GM23338 (cell line): ENCODE measurements around the gene CFAP410. TPM values are rescaled to one million over a fixed set of nuclear protein-coding genes. Genes with fewer than 3 reads are reported as not detected.

Experiments
- ATAC-seq: fragments of 200-7000 bp; cut with Tn5 transposase; 3 replicates; pipeline ENCODE4 v1.9.1; 2020
- DNase-seq: peaks from one replicate; pipeline ENCODE4 v3.0.0-alpha.2; 2015; ENCODE audit warnings: low spot score
- H2AFZ ChIP-seq: fragments of 200-600 bp; sonication (generic); 2 replicates; pipeline ENCODE4 v1.8.0; 2016; ENCODE audit warnings: antibody characterized with exemption, mild to moderate bottlenecking, moderate library complexity
- H3F3A ChIP-seq: fragments of 200-600 bp; sonication (generic); replicated peaks from 2 replicates; pipeline ENCODE4 v1.8.0; 2017; ENCODE audit warnings: antibody characterized with exemption, mixed run types, low read depth
- H3K27ac ChIP-seq: fragments of 200-600 bp; sonication (generic); 2 replicates; pipeline ENCODE4 v1.6.1; 2016; ENCODE audit warnings: low read depth
- H3K27me3 ChIP-seq: fragments of 200-600 bp; sonication (generic); 2 replicates; pipeline ENCODE4 v1.8.0; 2016; ENCODE audit warnings: mild to moderate bottlenecking, mixed run types, moderate library complexity; ENCODE audit not compliant: insufficient read depth
- H3K36me3 ChIP-seq: fragments of 200-600 bp; sonication (generic); 2 replicates; pipeline ENCODE4 v1.8.0; 2016; ENCODE audit warnings: mild to moderate bottlenecking; ENCODE audit not compliant: insufficient read depth
- H3K4me1 ChIP-seq: fragments of 200-600 bp; sonication (generic); 2 replicates; pipeline ENCODE4 v1.8.0; 2016; ENCODE audit warnings: mild to moderate bottlenecking, moderate library complexity; ENCODE audit not compliant: insufficient read depth
- H3K4me2 ChIP-seq: fragments of 200-600 bp; sonication (generic); 2 replicates; pipeline ENCODE4 v1.7.1; 2017; ENCODE audit warnings: mixed run types
- H3K4me3 ChIP-seq: fragments of 200-600 bp; sonication (generic); 2 replicates; pipeline ENCODE4 v1.6.1; 2016; ENCODE audit warnings: mixed run types
- H3K79me2 ChIP-seq: fragments of 200-600 bp; sonication (generic); replicated peaks from 2 replicates; pipeline ENCODE4 v1.8.0; 2017; ENCODE audit warnings: mild to moderate bottlenecking; ENCODE audit not compliant: insufficient read depth
- H3K9me2 ChIP-seq: fragments of 200-600 bp; sonication (generic); 2 replicates; pipeline ENCODE4 v1.8.0; 2017; ENCODE audit not compliant: insufficient read depth
- H4K20me1 ChIP-seq: fragments of 200-600 bp; sonication (generic); replicated peaks from 2 replicates; pipeline ENCODE4 v1.8.0; 2017; ENCODE audit warnings: mild to moderate bottlenecking; ENCODE audit not compliant: insufficient read depth
- H3K27ac Mint-ChIP-seq: 2 replicates; pipeline ENCODE4 v1.8.0; 2020; ENCODE audit warnings: inconsistent platforms, mild to moderate bottlenecking, moderate library complexity, mixed read lengths
- H3K27me3 Mint-ChIP-seq: 3 replicates; pipeline ENCODE4 v1.8.0; 2022; ENCODE audit warnings: low read depth, mild to moderate bottlenecking, moderate library complexity, mixed read lengths, inconsistent platforms; ENCODE audit not compliant: insufficient read depth, poor library complexity
- H3K36me3 Mint-ChIP-seq: 3 replicates; pipeline ENCODE4 v1.8.0; 2021; ENCODE audit warnings: low read depth, mild to moderate bottlenecking, inconsistent platforms, moderate library complexity, mixed read lengths
- H3K4me1 Mint-ChIP-seq: 3 replicates; pipeline ENCODE4 v1.8.0; 2020; ENCODE audit warnings: mild to moderate bottlenecking, inconsistent platforms, mixed read lengths
- H3K4me3 Mint-ChIP-seq: 3 replicates; pipeline ENCODE4 v1.8.0; 2021; ENCODE audit warnings: moderate library complexity, mild to moderate bottlenecking, inconsistent platforms, mixed read lengths
- H3K9me3 Mint-ChIP-seq: 3 replicates; pipeline ENCODE4 v1.8.0; 2020; ENCODE audit warnings: moderate library complexity, mild to moderate bottlenecking, inconsistent platforms, mixed read lengths
- EZH2 ChIP-seq: fragments of 200-600 bp; sonication (generic); IDR thresholded peaks from one replicate; pipeline ENCODE4 v1.8.0; 2017; ENCODE audit warnings: antibody characterized with exemption, mild to moderate bottlenecking, low read depth; ENCODE audit not compliant: unreplicated experiment
- JUNB ChIP-seq: IDR thresholded peaks from one replicate; pipeline ENCODE4 v1.6.1; 2016; ENCODE audit warnings: antibody characterized with exemption; ENCODE audit not compliant: unreplicated experiment
- NANOG ChIP-seq: IDR thresholded peaks from 2 replicates; pipeline ENCODE4 v1.6.1; 2016; ENCODE audit warnings: antibody characterized with exemption, borderline replicate concordance
- POLR2AphosphoS5 ChIP-seq: IDR thresholded peaks from 2 replicates; pipeline ENCODE4 v1.6.1; 2016; ENCODE audit warnings: antibody characterized with exemption, low read depth
- ZNF114 ChIP-seq: fragments of 250-450 bp; sonication (Bioruptor Pico); IDR thresholded peaks from 2 replicates; pipeline ENCODE4 v1.5.0; 2020; ENCODE audit warnings: mild to moderate bottlenecking, moderate library complexity
- ZNF331 ChIP-seq: fragments of 250-450 bp; sonication (Bioruptor Pico); IDR thresholded peaks from 2 replicates; pipeline ENCODE4 v1.5.0; 2020; ENCODE audit warnings: low read depth, mild to moderate bottlenecking, moderate library complexity
- polyA plus RNA-seq: library from polyadenylated mRNA; unstranded; fragments of >200 nt; fragmentation: Nextera tagmentation; extraction: Ambion mirVana; gene quantifications from 2 replicates; pipeline ENCODE4 v1.2.1, GENCODE V29; 2016
- total RNA-seq: library from RNA; depleted of rRNA; stranded (reverse); fragments of >200 nt; shearing (Covaris generic); gene quantifications from 2 replicates; pipeline ENCODE4 v1.2.3, GENCODE V29; 2014
- TF ChIP-seq, protein P1 (sequence below): IDR thresholded peaks from one replicate; pipeline ENCODE4 v1.6.1; 2018; ENCODE audit warnings: antibody characterized with exemption; ENCODE audit not compliant: unreplicated experiment

Gene CFAP410
- total and polyA plus RNA-seq, 2 experiments from 2014 or later: 11.0 to 24.0 TPM

DNA sequence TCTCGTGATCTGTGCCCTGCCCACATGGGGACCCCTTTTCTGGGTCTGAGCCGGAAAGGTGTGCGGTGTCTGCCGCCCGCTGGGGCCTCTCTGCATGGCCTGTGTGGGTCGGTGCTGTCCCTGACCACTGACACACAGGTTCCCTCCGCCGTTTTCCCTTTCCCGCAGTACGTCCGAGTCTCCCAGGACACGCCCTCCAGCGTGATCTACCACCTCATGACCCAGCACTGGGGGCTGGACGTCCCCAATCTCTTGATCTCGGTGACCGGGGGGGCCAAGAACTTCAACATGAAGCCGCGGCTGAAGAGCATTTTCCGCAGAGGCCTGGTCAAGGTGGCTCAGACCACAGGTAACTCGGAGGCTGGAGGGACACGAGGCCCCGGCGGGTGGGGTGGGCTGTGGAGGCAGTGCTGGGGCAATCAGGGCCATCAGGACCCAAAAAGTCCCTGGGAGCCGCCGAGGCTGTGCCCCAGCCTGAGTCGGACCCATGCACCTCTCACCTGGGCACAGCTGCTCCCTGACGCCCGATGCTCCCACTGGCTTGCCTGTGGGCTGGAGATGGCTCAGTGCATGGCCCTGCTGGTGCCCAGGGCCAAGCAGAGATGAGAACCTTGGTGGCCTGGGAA lies 27.5 kb upstream of the CFAP410 start (continued):
- TF ChIP-seq, protein P1, sequence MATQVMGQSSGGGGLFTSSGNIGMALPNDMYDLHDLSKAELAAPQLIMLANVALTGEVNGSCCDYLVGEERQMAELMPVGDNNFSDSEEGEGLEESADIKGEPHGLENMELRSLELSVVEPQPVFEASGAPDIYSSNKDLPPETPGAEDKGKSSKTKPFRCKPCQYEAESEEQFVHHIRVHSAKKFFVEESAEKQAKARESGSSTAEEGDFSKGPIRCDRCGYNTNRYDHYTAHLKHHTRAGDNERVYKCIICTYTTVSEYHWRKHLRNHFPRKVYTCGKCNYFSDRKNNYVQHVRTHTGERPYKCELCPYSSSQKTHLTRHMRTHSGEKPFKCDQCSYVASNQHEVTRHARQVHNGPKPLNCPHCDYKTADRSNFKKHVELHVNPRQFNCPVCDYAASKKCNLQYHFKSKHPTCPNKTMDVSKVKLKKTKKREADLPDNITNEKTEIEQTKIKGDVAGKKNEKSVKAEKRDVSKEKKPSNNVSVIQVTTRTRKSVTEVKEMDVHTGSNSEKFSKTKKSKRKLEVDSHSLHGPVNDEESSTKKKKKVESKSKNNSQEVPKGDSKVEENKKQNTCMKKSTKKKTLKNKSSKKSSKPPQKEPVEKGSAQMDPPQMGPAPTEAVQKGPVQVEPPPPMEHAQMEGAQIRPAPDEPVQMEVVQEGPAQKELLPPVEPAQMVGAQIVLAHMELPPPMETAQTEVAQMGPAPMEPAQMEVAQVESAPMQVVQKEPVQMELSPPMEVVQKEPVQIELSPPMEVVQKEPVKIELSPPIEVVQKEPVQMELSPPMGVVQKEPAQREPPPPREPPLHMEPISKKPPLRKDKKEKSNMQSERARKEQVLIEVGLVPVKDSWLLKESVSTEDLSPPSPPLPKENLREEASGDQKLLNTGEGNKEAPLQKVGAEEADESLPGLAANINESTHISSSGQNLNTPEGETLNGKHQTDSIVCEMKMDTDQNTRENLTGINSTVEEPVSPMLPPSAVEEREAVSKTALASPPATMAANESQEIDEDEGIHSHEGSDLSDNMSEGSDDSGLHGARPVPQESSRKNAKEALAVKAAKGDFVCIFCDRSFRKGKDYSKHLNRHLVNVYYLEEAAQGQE: no peak
- TF ChIP-seq EZH2 (no peak), ZNF114 (CRISPR knock-in tag) (no peak), NANOG (no peak), POLR2AphosphoS5 (no peak), ZNF331 (CRISPR knock-in tag) (no peak)

DNA sequence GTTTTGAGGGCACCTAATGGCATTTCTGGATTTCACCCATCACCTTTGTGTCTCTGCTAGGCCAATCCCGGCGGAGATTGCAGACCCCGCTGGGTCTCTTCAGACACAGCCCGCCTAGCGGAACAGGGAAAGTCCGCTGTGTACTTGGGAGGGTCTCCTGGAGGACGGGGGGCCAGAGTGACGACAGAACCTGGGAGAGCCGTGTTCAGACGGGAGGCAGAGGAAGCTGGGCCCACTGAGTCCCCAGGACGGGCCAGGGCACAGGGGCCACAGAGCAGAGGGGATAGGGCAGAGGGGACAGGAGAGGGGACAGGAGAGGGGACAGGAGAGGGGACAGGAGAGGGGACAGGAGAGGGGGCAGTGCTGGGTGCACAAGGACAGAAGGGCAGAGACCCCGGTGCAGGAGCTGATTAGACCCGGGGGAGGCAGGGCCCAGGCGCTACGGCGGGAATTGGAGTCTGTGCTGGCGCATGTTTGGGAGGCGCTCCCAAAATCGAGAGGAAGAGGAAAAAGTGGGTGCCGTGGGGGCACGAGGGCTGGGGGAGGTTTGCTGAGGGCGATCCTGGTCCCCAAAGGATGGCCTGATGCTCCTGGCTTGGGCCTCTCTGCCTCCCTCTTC lies 26.9 kb upstream of the CFAP410 start:
- Mint-ChIP-seq H3K4me3 (no peak overlapping the region), H3K27me3 (peaks cover 14% of the 10 kb centered on the region), H3K9me3 (0 out of 3 replicates have a peak, but pooled peaks cover 2% of the 10 kb centered on the region), H3K27ac (no peak overlapping the region), H3K36me3 (no peaks in the 10 kb centered on the region), H3K4me1 (no peaks in the 10 kb centered on the region; the same call in 2 of the 3 replicates)
- Histone ChIP-seq H3K4me3 (no peak overlapping the region), H3K27me3 (peaks cover 3% of the 10 kb centered on the region; the same call in 1 of the 2 replicates), H2AFZ (no peak overlapping the region), H4K20me1 (no peaks in the 10 kb centered on the region), H3K36me3 (no peaks in the 10 kb centered on the region), H3K9me2 (no peaks in the 10 kb centered on the region), H3F3A (no peaks in the 10 kb centered on the region), H3K79me2 (no peaks in the 10 kb centered on the region), H3K4me1 (no peaks in the 10 kb centered on the region), H3K4me2 (no peak overlapping the region), H3K27ac (no peak overlapping the region)
- no peak for TF ChIP-seq JUNB
- TF ChIP-seq, protein P1: no peak
- TF ChIP-seq ZNF331 (CRISPR knock-in tag): no peak
- ATAC-seq (no peak), DNase-seq (no peak)
